ENCODE measurements around the gene SLC17A1.

DNA sequence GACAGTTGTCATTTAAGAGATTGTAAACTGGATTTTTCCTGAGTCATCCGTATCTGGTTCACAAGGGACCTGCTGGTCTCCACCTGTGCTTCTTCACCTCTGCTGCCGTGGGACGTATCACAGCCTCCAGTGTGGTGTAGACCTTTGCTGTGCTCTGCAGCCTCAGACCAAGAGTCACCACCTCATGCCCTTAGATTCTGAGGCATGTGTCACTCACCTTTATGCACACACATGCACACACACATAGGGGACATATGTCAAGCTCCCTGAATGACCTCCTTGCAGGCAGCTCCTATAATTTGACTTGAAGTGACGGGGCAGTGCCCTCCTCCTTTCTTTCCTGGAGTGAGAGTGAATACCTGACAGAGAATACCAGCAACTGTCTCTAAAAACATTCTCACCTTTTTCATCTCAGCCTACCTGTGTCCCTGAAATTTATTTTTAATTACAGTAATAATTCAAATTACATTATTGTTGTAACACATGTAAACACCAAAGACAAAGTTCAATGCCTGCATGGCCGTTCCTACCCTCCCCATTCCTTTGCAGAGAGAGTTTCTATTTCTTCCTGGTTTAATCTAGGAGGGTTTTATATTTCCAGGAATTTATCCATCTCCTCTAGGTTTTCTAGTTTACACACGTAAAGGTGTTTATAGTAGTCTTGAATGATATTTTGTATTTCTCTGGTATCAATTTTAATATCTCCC is 73.8 kb downstream of the SLC17A1 start:
- TF ChIP-seq EZH2 (IDR thresholded peaks at IDR 0.05; ENCODE audit: borderline replicate concordance, low read depth, low read length, severe bottlenecking) (no peak), JUN (IDR thresholded peaks at IDR 0.05; ENCODE audit: borderline replicate concordance, insufficient read depth, insufficient read length, low read depth) (no peak), POLR2A (IDR thresholded peaks at IDR 0.05; ENCODE audit: low read depth, low read length) (no peak), POLR2AphosphoS5 (IDR thresholded peaks at IDR 0.05; ENCODE audit: insufficient read depth, low read depth, low read length) (no peak)
- TF ChIP-seq, protein P1, sequence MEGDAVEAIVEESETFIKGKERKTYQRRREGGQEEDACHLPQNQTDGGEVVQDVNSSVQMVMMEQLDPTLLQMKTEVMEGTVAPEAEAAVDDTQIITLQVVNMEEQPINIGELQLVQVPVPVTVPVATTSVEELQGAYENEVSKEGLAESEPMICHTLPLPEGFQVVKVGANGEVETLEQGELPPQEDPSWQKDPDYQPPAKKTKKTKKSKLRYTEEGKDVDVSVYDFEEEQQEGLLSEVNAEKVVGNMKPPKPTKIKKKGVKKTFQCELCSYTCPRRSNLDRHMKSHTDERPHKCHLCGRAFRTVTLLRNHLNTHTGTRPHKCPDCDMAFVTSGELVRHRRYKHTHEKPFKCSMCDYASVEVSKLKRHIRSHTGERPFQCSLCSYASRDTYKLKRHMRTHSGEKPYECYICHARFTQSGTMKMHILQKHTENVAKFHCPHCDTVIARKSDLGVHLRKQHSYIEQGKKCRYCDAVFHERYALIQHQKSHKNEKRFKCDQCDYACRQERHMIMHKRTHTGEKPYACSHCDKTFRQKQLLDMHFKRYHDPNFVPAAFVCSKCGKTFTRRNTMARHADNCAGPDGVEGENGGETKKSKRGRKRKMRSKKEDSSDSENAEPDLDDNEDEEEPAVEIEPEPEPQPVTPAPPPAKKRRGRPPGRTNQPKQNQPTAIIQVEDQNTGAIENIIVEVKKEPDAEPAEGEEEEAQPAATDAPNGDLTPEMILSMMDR (IDR thresholded peaks at IDR 0.05; ENCODE audit: extremely low read depth in 1 of 2, insufficient read depth in 1 of 2, low read depth in 1 of 2, low read length in 2 of 2), result no peak

All from endothelial cell of umbilical vein (primary cell).